Karpas-422 (cell line): ENCODE data around the gene CIPC. TPM values are rescaled to one million over a fixed set of nuclear protein-coding genes. Genes with fewer than 3 reads are reported as not detected.

Experiments
- DNase-seq: peaks from one replicate; pipeline ENCODE4 v3.0.0-alpha.2; 2015
- H2AFZ ChIP-seq: fragments of 200-600 bp; sonication (generic); 2 replicates; pipeline ENCODE4 v1.6.1; 2014; ENCODE audit warnings: antibody characterized with exemption, low read length, mixed read lengths
- H3K27ac ChIP-seq: fragments of 200-600 bp; sonication (generic); 2 replicates; pipeline ENCODE4 v1.5.1; 2014; ENCODE audit warnings: mild to moderate bottlenecking, low read length, moderate library complexity
- H3K27me3 ChIP-seq: fragments of 200-600 bp; sonication (generic); 2 replicates; pipeline ENCODE4 v1.6.1; 2014; ENCODE audit warnings: low read length, mixed read lengths
- H3K36me3 ChIP-seq: fragments of 200-600 bp; sonication (generic); 2 replicates; pipeline ENCODE4 v1.6.1; 2014; ENCODE audit warnings: low read length, mixed read lengths; ENCODE audit not compliant: insufficient read depth
- H3K4me1 ChIP-seq: fragments of 200-600 bp; sonication (generic); 2 replicates; pipeline ENCODE4 v1.6.1; 2014; ENCODE audit warnings: mild to moderate bottlenecking, low read length, mixed read lengths
- H3K4me2 ChIP-seq: fragments of 200-600 bp; sonication (generic); 2 replicates; pipeline ENCODE4 v1.6.1; 2014; ENCODE audit warnings: low read length, low read depth, mild to moderate bottlenecking; ENCODE audit not compliant: poor library complexity, severe bottlenecking
- H3K4me3 ChIP-seq: fragments of 200-600 bp; sonication (generic); 2 replicates; pipeline ENCODE4 v1.5.1; 2014; ENCODE audit warnings: mild to moderate bottlenecking, antibody characterized with exemption, low read length, mixed read lengths
- H3K79me2 ChIP-seq: fragments of 200-600 bp; sonication (generic); 2 replicates; pipeline ENCODE4 v1.6.1; 2014; ENCODE audit warnings: mild to moderate bottlenecking, low read length, mixed read lengths
- H3K9ac ChIP-seq: fragments of 200-600 bp; sonication (generic); 2 replicates; pipeline ENCODE4 v1.6.0; 2014; ENCODE audit warnings: low read length
- H3K9me2 ChIP-seq: fragments of 200-600 bp; sonication (generic), shearing (Covaris generic); replicated peaks from 2 replicates; pipeline ENCODE4 v1.6.0; 2014; ENCODE audit warnings: mild to moderate bottlenecking, low read length, moderate library complexity; ENCODE audit not compliant: insufficient read depth
- H3K9me3 ChIP-seq: fragments of 300-700, 200-600 bp; sonication (generic); 2 replicates; pipeline ENCODE4 v1.6.1; 2014; ENCODE audit warnings: low read length, mixed read lengths
- H4K20me1 ChIP-seq: fragments of 200-600 bp; sonication (generic); 2 replicates; pipeline ENCODE4 v1.6.1; 2014; ENCODE audit warnings: mild to moderate bottlenecking, antibody characterized with exemption, low read length, low read depth; ENCODE audit not compliant: insufficient read depth
- total RNA-seq: library from RNA; depleted of rRNA; stranded (reverse); fragments of >200 nt; shearing (Covaris generic); gene quantifications from 2 replicates; pipeline ENCODE4 v1.2.3, GENCODE V29; 2014; ENCODE audit warnings: low replicate concordance

Gene CIPC
- total RNA-seq, 1 experiment from 2014 or later = 47.0 TPM

GRCh38 chr14:77100961-77101360, 2.9 kb downstream of the CIPC start:
- Histone ChIP-seq H3K27me3 (no peaks in the 10 kb centered on the region), H2AFZ (no peak overlapping the region; the same call in 1 of the 2 replicates), H3K9ac (peak overlapping the region; percentile 32), H3K4me2 (peak overlapping the region; percentile 66), H3K4me3 (peak overlapping the region; percentile 49), H4K20me1 (no peaks in the 10 kb centered on the region; the same call in 1 of the 2 replicates), H3K4me1 (peaks cover 44% of the 10 kb centered on the region), H3K27ac (peak overlapping the region; percentile 70), H3K9me2 (no peaks in the 10 kb centered on the region), H3K9me3 (no peaks in the 10 kb centered on the region), H3K36me3 (no peaks in the 10 kb centered on the region), H3K79me2 (peaks cover 43% of the 10 kb centered on the region)
- peak; percentile 84 for DNase-seq

GRCh38 chr14:77102154-77102553, 4.1 kb downstream of the CIPC start:
- H3K27me3 ChIP-seq = no peaks in the 10 kb centered on the region
- H3K36me3 ChIP-seq = no peaks in the 10 kb centered on the region
- H3K4me3 ChIP-seq = no peak overlapping the region
- H3K9me3 ChIP-seq = no peaks in the 10 kb centered on the region
- peaks cover 36% of the 10 kb centered on the region for H3K4me1 ChIP-seq
- H4K20me1 ChIP-seq = no peaks in the 10 kb centered on the region; the same call in 1 of the 2 replicates
- H3K9ac ChIP-seq = no peak overlapping the region
- peaks cover 40% of the 10 kb centered on the region for H3K79me2 ChIP-seq
- H3K9me2 ChIP-seq = no peaks in the 10 kb centered on the region
- no peak overlapping the region for H2AFZ ChIP-seq
- no peak for DNase-seq
- H3K27ac ChIP-seq = no peak overlapping the region
- no peak overlapping the region for H3K4me2 ChIP-seq

- peaks cover 38% of the 10 kb centered on the region for H3K79me2 ChIP-seq
- no peak overlapping the region for H3K27ac ChIP-seq
- H3K4me1 ChIP-seq = peaks cover 32% of the 10 kb centered on the region
- no peak overlapping the region for H3K4me3 ChIP-seq
- no peaks in the 10 kb centered on the region for H3K27me3 ChIP-seq
- DNase-seq = no peak
- no peaks in the 10 kb centered on the region; the same call in 1 of the 2 replicates for H4K20me1 ChIP-seq
- H3K4me2 ChIP-seq = no peak overlapping the region
- H3K36me3 ChIP-seq = 0 out of 2 replicates have a peak, but pooled peaks cover 2% of the 10 kb centered on the region
- no peaks in the 10 kb centered on the region for H3K9me3 ChIP-seq
- no peaks in the 10 kb centered on the region for H3K9me2 ChIP-seq
- H2AFZ ChIP-seq = no peak overlapping the region
- no peak overlapping the region for H3K9ac ChIP-seq
Observed at GRCh38 chr14:77103475-77103874, 5.4 kb downstream of the CIPC start.

GRCh38 chr14:77103951-77104350, 5.9 kb downstream of the CIPC start:
- peaks cover 33% of the 10 kb centered on the region for H3K79me2 ChIP-seq
- H3K4me3 ChIP-seq = no peak overlapping the region
- no peak for DNase-seq
- no peaks in the 10 kb centered on the region for H3K9me2 ChIP-seq
- H3K4me2 ChIP-seq = no peak overlapping the region
- no peaks in the 10 kb centered on the region for H3K9me3 ChIP-seq
- no peak overlapping the region for H3K9ac ChIP-seq
- H3K4me1 ChIP-seq = peaks cover 29% of the 10 kb centered on the region
- no peak overlapping the region for H3K27ac ChIP-seq
- 0 out of 2 replicates have a peak, but pooled peaks cover 2% of the 10 kb centered on the region for H3K36me3 ChIP-seq
- H2AFZ ChIP-seq = no peak overlapping the region
- no peaks in the 10 kb centered on the region for H3K27me3 ChIP-seq
- H4K20me1 ChIP-seq = no peaks in the 10 kb centered on the region; the same call in 1 of the 2 replicates

DNA sequence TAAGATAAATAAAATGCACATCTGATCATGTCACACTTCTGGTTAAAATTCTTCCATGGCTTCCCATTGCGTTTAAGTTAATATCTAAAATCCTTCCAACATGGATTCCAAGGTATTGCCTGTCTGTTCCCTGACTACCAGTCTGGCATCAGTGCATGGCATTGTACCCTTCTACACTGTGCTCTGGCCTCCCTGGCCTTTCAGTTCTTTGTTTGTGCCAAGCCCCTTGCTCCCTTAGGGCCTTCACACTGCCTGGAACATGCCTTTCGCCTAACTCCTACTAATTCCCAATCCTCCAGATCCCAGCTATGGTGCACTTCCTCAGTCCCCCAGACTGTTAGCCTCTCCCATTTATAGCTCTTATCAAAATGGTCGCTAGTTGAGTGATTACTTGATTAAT, 6.3 kb downstream of the CIPC start:
- Histone ChIP-seq H3K79me2 (peaks cover 29% of the 10 kb centered on the region), H3K27me3 (no peaks in the 10 kb centered on the region), H3K9ac (no peak overlapping the region), H3K27ac (no peak overlapping the region), H3K4me2 (no peak overlapping the region), H2AFZ (no peak overlapping the region), H3K4me3 (no peak overlapping the region), H3K9me2 (no peaks in the 10 kb centered on the region), H3K36me3 (0 out of 2 replicates have a peak, but pooled peaks cover 2% of the 10 kb centered on the region), H3K4me1 (peaks cover 25% of the 10 kb centered on the region), H4K20me1 (no peaks in the 10 kb centered on the region; the same call in 1 of the 2 replicates), H3K9me3 (no peaks in the 10 kb centered on the region)
- no peak for DNase-seq

- H3K9me3 ChIP-seq = no peaks in the 10 kb centered on the region
Observed at GRCh38 chr14:77105145-77105939, 7.3 kb downstream of the CIPC start.

GRCh38 chr14:77106666-77107065, 8.6 kb downstream of the CIPC start:
- H3K79me2 ChIP-seq = peaks cover 25% of the 10 kb centered on the region
- no peak overlapping the region for H3K4me3 ChIP-seq
- H3K9me3 ChIP-seq = no peaks in the 10 kb centered on the region
- H3K27ac ChIP-seq = no peak overlapping the region
- H3K27me3 ChIP-seq = no peaks in the 10 kb centered on the region
- no peak overlapping the region for H3K4me2 ChIP-seq
- no peak overlapping the region for H3K9ac ChIP-seq
- H3K9me2 ChIP-seq = no peaks in the 10 kb centered on the region
- H2AFZ ChIP-seq = no peak overlapping the region
- DNase-seq = no peak
- peaks cover 4% of the 10 kb centered on the region for H3K4me1 ChIP-seq
- H4K20me1 ChIP-seq = no peaks in the 10 kb centered on the region; the same call in 1 of the 2 replicates
- peaks cover 2% of the 10 kb centered on the region; the same call in 1 of the 2 replicates for H3K36me3 ChIP-seq

More at GRCh38 chr14:77105145-77105939, 7.3 kb downstream of the CIPC start:
- Histone ChIP-seq H2AFZ (no peak overlapping the region), H4K20me1 (no peaks in the 10 kb centered on the region; the same call in 1 of the 2 replicates), H3K9me2 (no peaks in the 10 kb centered on the region), H3K9ac (no peak overlapping the region), H3K79me2 (peaks cover 29% of the 10 kb centered on the region), H3K27ac (no peak overlapping the region), H3K4me1 (peaks cover 17% of the 10 kb centered on the region), H3K36me3 (0 out of 2 replicates have a peak, but pooled peaks cover 2% of the 10 kb centered on the region), H3K27me3 (no peaks in the 10 kb centered on the region), H3K4me3 (no peak overlapping the region), H3K4me2 (no peak overlapping the region)
- DNase-seq = no peak

DNA sequence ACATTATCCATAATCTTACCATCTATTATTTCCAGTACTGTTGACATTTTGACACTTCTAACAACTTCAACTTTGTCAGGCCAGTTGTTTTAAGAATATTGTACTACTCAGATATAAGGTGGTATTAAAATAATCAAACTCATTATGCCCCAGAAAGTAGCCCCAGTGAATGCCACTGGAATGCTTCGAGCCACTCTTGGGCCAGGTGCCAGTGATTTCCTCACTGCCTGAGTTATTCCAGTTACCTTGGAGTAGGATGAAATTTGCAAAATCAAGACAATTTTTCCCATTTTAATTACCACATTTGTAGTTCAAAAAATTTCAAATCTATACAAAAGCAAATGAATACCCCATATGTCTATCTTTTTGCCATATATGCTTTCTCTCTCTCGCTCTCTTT, 9.2 kb downstream of the CIPC start:
- peaks cover 21% of the 10 kb centered on the region for H3K79me2 ChIP-seq
- no peak overlapping the region for H3K27ac ChIP-seq
- no peak overlapping the region for H3K4me2 ChIP-seq
- no peak overlapping the region for H2AFZ ChIP-seq
- H3K9ac ChIP-seq = no peak overlapping the region
- H3K36me3 ChIP-seq = peaks cover 6% of the 10 kb centered on the region; the same call in 1 of the 2 replicates
- DNase-seq = no peak
- H3K4me1 ChIP-seq = no peaks in the 10 kb centered on the region
- H3K9me2 ChIP-seq = no peaks in the 10 kb centered on the region
- H4K20me1 ChIP-seq = no peaks in the 10 kb centered on the region; the same call in 1 of the 2 replicates
- no peaks in the 10 kb centered on the region for H3K27me3 ChIP-seq
- H3K4me3 ChIP-seq = no peak overlapping the region
- H3K9me3 ChIP-seq = no peaks in the 10 kb centered on the region
